T-helper 17 cell (primary cell): ENCODE results near the gene KLHL6. TPM values are rescaled to one million over a fixed set of nuclear protein-coding genes. Genes with fewer than 3 reads are reported as not detected.
"Not testable (repeated sequence)": the region's sequence is repeated elsewhere in the genome, so short reads cannot be mapped to it uniquely, and the experiment has no call there.

Experiments
- ATAC-seq: fragments of 150-1000 bp; cut with Tn5 transposase; 2 replicates; pipeline ENCODE4 v1.10.0; 2021; ENCODE audit warnings: mild to moderate bottlenecking, moderate library complexity
- DNase-seq, 3 donors: peaks; one replicate each; pipeline versions ENCODE4 v3.0.0 to v3.0.0-alpha.2; 2020 to 2021
- H3K9me3 ChIP-seq: one replicate; pipeline ENCODE4 v1.7.0; 2013; ENCODE audit warnings: low read length, mild to moderate bottlenecking; ENCODE audit not compliant: control insufficient read depth, poor library complexity, severe bottlenecking
- H3K27ac Mint-ChIP-seq: one replicate; pipeline ENCODE4 v1.8.0; 2022; ENCODE audit warnings: mild to moderate bottlenecking, moderate library complexity, mixed read lengths
- H3K27me3 Mint-ChIP-seq: one replicate; pipeline ENCODE4 v1.8.0; 2022; ENCODE audit warnings: mixed read lengths
- H3K36me3 Mint-ChIP-seq: one replicate; pipeline ENCODE4 v1.8.0; 2022; ENCODE audit warnings: low read depth, mixed read lengths
- H3K4me1 Mint-ChIP-seq: one replicate; pipeline ENCODE4 v1.8.0; 2022; ENCODE audit warnings: mild to moderate bottlenecking, mixed read lengths
- H3K4me3 Mint-ChIP-seq: one replicate; pipeline ENCODE4 v1.8.0; 2022; ENCODE audit warnings: mild to moderate bottlenecking, moderate library complexity, mixed read lengths
- total RNA-seq, 4 donors: library from RNA in 2 of 4; stranded (reverse) in 2 of 4; gene quantifications; one replicate each; pipeline ENCODE4 v1.2.3 and lab custom pipeline; 2022 to 2026

KLHL6 gene
- total RNA-seq, 2 donors from 2014 or later: 29.3 to 35.7 TPM

- Mint-ChIP-seq H3K27me3 (no peaks in the 10 kb centered on the region), H3K36me3 (peaks cover 2% of the 10 kb centered on the region), H3K27ac (no peak overlapping the region), H3K4me3 (no peak overlapping the region), H3K4me1 (peaks cover 32% of the 10 kb centered on the region)
- DNase-seq (no peak), ATAC-seq (no peak)
- H3K9me3 ChIP-seq: no peaks in the 10 kb centered on the region
Observed at GRCh38 chr3:183581496-183582155, 26.1 kb upstream of the KLHL6 start.

GRCh38 chr3:183579967-183580900 is 24.7 kb upstream of the KLHL6 start:
- no peaks in the 10 kb centered on the region for H3K9me3 ChIP-seq
- peaks cover 28% of the 10 kb centered on the region for H3K4me1 Mint-ChIP-seq
- ATAC-seq: no peak
- no peak for DNase-seq
- H3K27ac Mint-ChIP-seq: no peak overlapping the region
- H3K27me3 Mint-ChIP-seq: no peaks in the 10 kb centered on the region
- H3K4me3 Mint-ChIP-seq: no peak overlapping the region
- peaks cover 2% of the 10 kb centered on the region for H3K36me3 Mint-ChIP-seq

GRCh38 chr3:183578179-183578578 is 22.7 kb upstream of the KLHL6 start:
- H3K27me3 Mint-ChIP-seq: no peaks in the 10 kb centered on the region
- peaks cover 22% of the 10 kb centered on the region for H3K4me1 Mint-ChIP-seq
- H3K4me3 Mint-ChIP-seq: no peak overlapping the region
- no peak for DNase-seq
- peak overlapping the region; percentile 0 for H3K27ac Mint-ChIP-seq
- ATAC-seq: no peak
- no peaks in the 10 kb centered on the region for H3K9me3 ChIP-seq
- H3K36me3 Mint-ChIP-seq: peaks cover 2% of the 10 kb centered on the region

- peaks cover 2% of the 10 kb centered on the region for H3K36me3 Mint-ChIP-seq
- no peaks in the 10 kb centered on the region for H3K27me3 Mint-ChIP-seq
- H3K4me1 Mint-ChIP-seq: peaks cover 22% of the 10 kb centered on the region
- DNase-seq (no peak), ATAC-seq (no peak)
- H3K27ac Mint-ChIP-seq: no peak overlapping the region
- H3K9me3 ChIP-seq: no peaks in the 10 kb centered on the region
- no peak overlapping the region for H3K4me3 Mint-ChIP-seq
Observed at GRCh38 chr3:183577346-183577745, 21.8 kb upstream of the KLHL6 start.

GRCh38 chr3:183576487-183577107 is 21.1 kb upstream of the KLHL6 start:
- H3K4me3 Mint-ChIP-seq: no peak overlapping the region
- H3K36me3 Mint-ChIP-seq: peaks cover 2% of the 10 kb centered on the region
- H3K27ac Mint-ChIP-seq: peak overlapping the region; percentile 21
- peaks cover 22% of the 10 kb centered on the region for H3K4me1 Mint-ChIP-seq
- ATAC-seq (no peak), DNase-seq (no peak)
- no peaks in the 10 kb centered on the region for H3K27me3 Mint-ChIP-seq
- no peaks in the 10 kb centered on the region for H3K9me3 ChIP-seq

- Mint-ChIP-seq H3K36me3 (no peaks in the 10 kb centered on the region), H3K4me3 (no peak overlapping the region), H3K27ac (no peak overlapping the region), H3K4me1 (peaks cover 12% of the 10 kb centered on the region), H3K27me3 (no peaks in the 10 kb centered on the region)
- ATAC-seq (no peak), DNase-seq (no peak)
- no peaks in the 10 kb centered on the region for H3K9me3 ChIP-seq
Observed at GRCh38 chr3:183572935-183573334, 17.4 kb upstream of the KLHL6 start.

- not testable (repeated sequence) for H3K27ac Mint-ChIP-seq, H3K4me3 Mint-ChIP-seq
Observed at GRCh38 chr3:183570191-183570590, 14.7 kb upstream of the KLHL6 start.

GRCh38 chr3:183566880-183567279 is 11.4 kb upstream of the KLHL6 start:
- Mint-ChIP-seq H3K4me1 (peaks cover 9% of the 10 kb centered on the region), H3K36me3 (no peaks in the 10 kb centered on the region), H3K27me3 (no peaks in the 10 kb centered on the region), H3K27ac (no peak overlapping the region), H3K4me3 (no peak overlapping the region)
- no peaks in the 10 kb centered on the region for H3K9me3 ChIP-seq
- ATAC-seq (no peak), DNase-seq (no peak)

More at GRCh38 chr3:183570191-183570590, 14.7 kb upstream of the KLHL6 start:
- not testable (repeated sequence) for H3K27me3 Mint-ChIP-seq, DNase-seq, H3K36me3 Mint-ChIP-seq, H3K4me1 Mint-ChIP-seq, ATAC-seq, H3K9me3 ChIP-seq

GRCh38 chr3:183564046-183564445 is 8.5 kb upstream of the KLHL6 start:
- no peak for DNase-seq
- H3K4me3 Mint-ChIP-seq: no peak overlapping the region
- no peak for ATAC-seq
- no peaks in the 10 kb centered on the region for H3K9me3 ChIP-seq
- no peaks in the 10 kb centered on the region for H3K36me3 Mint-ChIP-seq
- no peak overlapping the region for H3K27ac Mint-ChIP-seq
- peaks cover 7% of the 10 kb centered on the region for H3K4me1 Mint-ChIP-seq
- H3K27me3 Mint-ChIP-seq: no peaks in the 10 kb centered on the region

GRCh38 chr3:183563536-183563874 is 8.0 kb upstream of the KLHL6 start:
- peaks cover 7% of the 10 kb centered on the region for H3K4me1 Mint-ChIP-seq
- no peak overlapping the region for H3K27ac Mint-ChIP-seq
- H3K4me3 Mint-ChIP-seq: no peak overlapping the region
- ATAC-seq (no peak), DNase-seq (no peak)
- no peaks in the 10 kb centered on the region for H3K9me3 ChIP-seq
- no peaks in the 10 kb centered on the region for H3K27me3 Mint-ChIP-seq
- no peaks in the 10 kb centered on the region for H3K36me3 Mint-ChIP-seq

- Mint-ChIP-seq H3K27me3 (no peaks in the 10 kb centered on the region), H3K4me1 (peaks cover 18% of the 10 kb centered on the region), H3K27ac (peak overlapping the region; percentile 74), H3K4me3 (no peak overlapping the region), H3K36me3 (no peaks in the 10 kb centered on the region)
- DNase-seq (no peak), ATAC-seq (no peak)
- no peaks in the 10 kb centered on the region for H3K9me3 ChIP-seq
Observed at GRCh38 chr3:183560607-183561006, 5.1 kb upstream of the KLHL6 start.

- Mint-ChIP-seq H3K4me3 (no peak overlapping the region), H3K36me3 (peaks cover 7% of the 10 kb centered on the region), H3K27me3 (no peaks in the 10 kb centered on the region), H3K4me1 (peaks cover 32% of the 10 kb centered on the region), H3K27ac (no peak overlapping the region)
- DNase-seq (no peak), ATAC-seq (no peak)
- H3K9me3 ChIP-seq: no peaks in the 10 kb centered on the region
Observed at GRCh38 chr3:183558495-183558894, 3.0 kb upstream of the KLHL6 start.

GRCh38 chr3:183556722-183557121 is 1.2 kb upstream of the KLHL6 start:
- no peak for ATAC-seq
- peaks cover 35% of the 10 kb centered on the region for H3K4me1 Mint-ChIP-seq
- no peak overlapping the region for H3K4me3 Mint-ChIP-seq
- DNase-seq: no peak
- H3K9me3 ChIP-seq: no peaks in the 10 kb centered on the region
- H3K36me3 Mint-ChIP-seq: peaks cover 7% of the 10 kb centered on the region
- no peaks in the 10 kb centered on the region for H3K27me3 Mint-ChIP-seq
- H3K27ac Mint-ChIP-seq: peak overlapping the region; percentile 100
